ENCODE results near the gene PLAAT4. TPM values are rescaled to one million over a fixed set of nuclear protein-coding genes. Genes with fewer than 3 reads are reported as not detected.

PLAAT4 gene
- total and polyA plus RNA-seq, 8 donors, result 3.3 to 32.4 (median 9.6) TPM

DNA sequence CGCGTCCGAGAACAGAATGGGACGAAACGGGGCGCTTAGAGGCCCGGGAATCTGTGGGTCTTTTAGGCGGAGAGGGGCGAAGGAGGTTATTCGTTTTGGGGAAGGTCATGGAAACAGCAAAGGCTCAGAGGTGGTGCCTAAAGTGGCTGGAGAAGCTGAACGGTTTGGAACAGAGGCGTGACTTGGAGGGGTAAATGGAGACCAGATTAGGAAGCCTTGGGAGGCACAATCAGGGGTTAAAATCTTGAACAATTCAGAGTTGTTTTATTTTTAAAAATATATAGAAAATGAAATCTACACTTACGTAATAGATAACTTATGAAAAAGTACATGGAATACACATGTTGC is 45.4 kb upstream of the PLAAT4 start:
- WGBS, 2 donors, result 0 to 1% methylated on average over 13 of the region's 13 CpGs
- TF ChIP-seq CTCF (IDR thresholded peaks at IDR 0.05), result no peak
- H3K36me3 ChIP-seq, result no peaks in the 10 kb centered on the region
- peak overlapping the region; percentile 38 to 60 (median 50) for H3K4me3 ChIP-seq
- H3K4me1 ChIP-seq, result peaks cover 11 to 31% (median 25%) of the 10 kb centered on the region in 3 donors
- H3K27me3 ChIP-seq, result no peaks in the 10 kb centered on the region
- intact Hi-C loops (cut with DNase I), result no loop called here
- peak overlapping the region; percentile 38 to 85 (median 74) for H3K27ac ChIP-seq
- no peak for DNase-seq
- ATAC-seq, result peak in 1 of 4 donors; percentile 1
- no peaks in the 10 kb centered on the region for H3K9me3 ChIP-seq
- no peak for FAIRE-seq

DNA sequence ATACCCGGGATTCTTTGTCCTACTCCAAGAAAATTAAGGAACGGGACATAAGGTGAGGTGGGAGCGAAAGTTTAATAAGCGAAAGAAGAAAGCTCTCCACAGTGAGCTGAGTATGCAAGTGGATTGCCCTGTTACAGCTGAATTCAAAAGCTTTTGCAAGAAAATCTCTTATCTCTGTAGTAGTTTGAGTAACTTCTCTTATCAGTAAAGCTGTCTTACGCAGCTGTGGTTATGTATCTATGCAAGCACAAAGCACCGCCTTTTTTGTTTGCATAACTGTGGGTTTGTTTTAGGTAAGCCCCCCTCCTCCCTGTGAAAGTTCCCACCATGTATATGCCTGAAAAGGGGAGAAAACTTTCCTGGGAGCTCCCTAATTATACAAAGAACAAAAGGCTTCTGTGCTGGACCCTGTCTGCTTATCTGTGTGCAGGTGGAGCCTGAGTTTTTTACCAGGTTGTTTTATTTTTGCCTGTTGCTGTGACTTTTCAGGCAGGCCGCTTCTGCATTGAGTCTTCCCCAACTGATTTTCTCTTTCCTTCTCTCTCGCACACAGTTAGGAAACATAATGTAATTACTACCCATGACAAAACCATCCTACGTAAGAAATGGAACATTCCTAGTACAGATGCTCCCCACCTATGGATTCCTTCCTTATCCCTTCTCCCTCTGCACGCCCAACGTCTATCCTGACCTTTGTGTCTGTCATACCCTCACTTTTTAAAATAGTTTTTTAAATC is 44.8 kb upstream of the PLAAT4 start:
- FAIRE-seq (no peak), ATAC-seq (peak; percentile 36 to 76 (median 58)), DNase-seq (peak in 2 of 6 donors; percentile 68 to 72)
- Histone ChIP-seq H3K4me1 (peaks cover 11 to 31% (median 25%) of the 10 kb centered on the region in 3 donors), H3K36me3 (no peaks in the 10 kb centered on the region), H3K27ac (peak overlapping the region; percentile 38 to 85 (median 74)), H3K4me3 (peak overlapping the region in 3 of 4 donors; percentile 45 to 60 (median 55)), H3K27me3 (no peaks in the 10 kb centered on the region), H3K9me3 (no peaks in the 10 kb centered on the region)
- WGBS, 2 donors, result 16 to 19% methylated on average over 11 of the region's 11 CpGs
- TF ChIP-seq CTCF (IDR thresholded peaks at IDR 0.05), result no peak
- intact Hi-C loops (cut with DNase I), result no loop called here

GRCh38 chr11:63492441-63492840 is 44.2 kb upstream of the PLAAT4 start:
- peaks cover 11 to 31% (median 23%) of the 10 kb centered on the region in 3 donors for H3K4me1 ChIP-seq
- intact Hi-C loops (cut with DNase I), result no loop called here
- H3K4me3 ChIP-seq, result no peak overlapping the region
- H3K36me3 ChIP-seq, result no peaks in the 10 kb centered on the region
- 83 to 86% methylated on average over 1 of the region's 1 CpG for whole genome bisulfite sequencing, 2 donors
- no peaks in the 10 kb centered on the region for H3K9me3 ChIP-seq
- FAIRE-seq (no peak), DNase-seq (no peak), ATAC-seq (no peak)
- H3K27ac ChIP-seq, result peak overlapping the region in 3 of 4 donors; percentile 66 to 85 (median 83)
- TF ChIP-seq CTCF (IDR thresholded peaks at IDR 0.05), result no peak
- no peaks in the 10 kb centered on the region for H3K27me3 ChIP-seq

DNA sequence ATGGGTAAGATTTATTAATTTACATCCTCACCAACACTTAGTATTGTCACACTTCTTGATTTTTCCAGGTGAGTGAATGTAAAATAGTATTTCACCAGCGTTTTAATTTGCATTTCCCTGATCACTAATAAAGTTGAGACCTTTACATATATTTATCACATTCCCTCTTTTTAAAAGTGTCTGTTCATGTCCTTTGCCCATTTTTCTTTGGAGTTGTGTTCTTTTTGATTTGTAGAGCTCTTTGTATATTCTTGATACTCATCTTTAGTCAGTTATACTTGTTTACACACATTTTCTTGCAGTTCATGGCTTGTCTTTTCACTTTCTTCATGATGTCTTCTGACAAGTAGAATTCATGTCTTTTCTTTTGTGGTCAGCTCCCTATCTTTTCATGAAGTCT is 43.5 kb upstream of the PLAAT4 start:
- TF ChIP-seq CTCF (IDR thresholded peaks at IDR 0.05), result no peak
- intact Hi-C loops (cut with DNase I), result no loop called here
- 86 to 91% methylated on average over 1 of the region's 1 CpG for WGBS, 2 donors
- H3K4me3 ChIP-seq, result no peak overlapping the region
- no peak overlapping the region for H3K27ac ChIP-seq
- FAIRE-seq (no peak), DNase-seq (no peak), ATAC-seq (no peak)
- H3K27me3 ChIP-seq, result no peaks in the 10 kb centered on the region
- H3K36me3 ChIP-seq, result no peaks in the 10 kb centered on the region
- peaks cover 11 to 31% (median 23%) of the 10 kb centered on the region in 3 donors for H3K4me1 ChIP-seq
- H3K9me3 ChIP-seq, result no peaks in the 10 kb centered on the region

- no peak for TF ChIP-seq CTCF (IDR thresholded peaks at IDR 0.05)
- no peak for FAIRE-seq
- no peaks in the 10 kb centered on the region for H3K27me3 ChIP-seq
- intact Hi-C loops (cut with DNase I), result no loop called here
- H3K36me3 ChIP-seq, result no peaks in the 10 kb centered on the region
- peak in 3 of 6 donors; percentile 35 to 77 (median 62) for DNase-seq
- no peak overlapping the region for H3K4me3 ChIP-seq
- no peaks in the 10 kb centered on the region for H3K9me3 ChIP-seq
- peak overlapping the region in 2 of 4 donors; percentile 14 to 57 for H3K27ac ChIP-seq
- peaks cover 11 to 31% (median 19%) of the 10 kb centered on the region in 3 donors for H3K4me1 ChIP-seq
- peak; percentile 40 to 57 (median 52) for ATAC-seq
- 23 to 28% methylated on average over 6 of the region's 6 CpGs for WGBS, 2 donors
These were observed 41.6 kb upstream of the PLAAT4 start for GRCh38 chr11:63494975-63495374.

Data from pancreas (tissue), 10 donors.